ENCODE results near the gene HKDC1.

The HKDC1 gene

DNA sequence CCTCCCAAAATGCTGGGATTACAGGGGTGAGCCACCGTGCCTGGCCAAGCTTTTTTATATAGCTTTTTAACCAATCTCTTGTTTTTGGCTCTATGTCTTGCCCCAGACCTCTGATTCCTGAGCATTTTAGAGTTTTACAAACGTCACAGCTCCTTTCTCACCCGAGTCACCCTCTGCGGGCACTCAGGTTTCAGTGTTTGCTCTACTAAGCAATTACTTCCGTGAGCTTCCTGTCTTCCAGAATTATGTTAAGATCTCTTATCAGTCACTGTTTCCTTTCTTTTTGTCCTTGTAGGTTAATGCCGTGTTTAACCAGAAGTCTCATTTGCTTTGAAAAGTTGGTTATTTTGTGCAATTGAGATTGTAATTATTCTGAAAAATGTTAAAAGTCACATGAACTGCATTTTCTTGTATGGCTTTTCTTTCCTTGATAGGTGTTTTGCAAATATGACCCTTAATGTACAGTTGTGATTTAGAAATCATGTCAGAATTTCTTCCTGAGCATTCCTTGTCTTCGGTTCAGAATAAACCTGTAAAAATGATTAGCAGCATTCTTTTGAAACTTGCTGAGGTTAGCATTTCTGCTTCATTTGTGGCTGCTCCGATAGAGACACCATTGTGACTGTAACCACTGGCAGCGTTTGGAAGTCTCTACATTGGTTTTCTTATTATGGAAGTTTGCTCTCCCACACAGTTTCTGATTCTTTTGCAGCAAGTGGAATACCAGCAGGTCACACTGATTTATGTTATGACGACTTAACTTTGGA is 4.5 kb upstream of the HKDC1 start:
- DNase-seq = peak in 1 of 5 donors; percentile 79

DNA sequence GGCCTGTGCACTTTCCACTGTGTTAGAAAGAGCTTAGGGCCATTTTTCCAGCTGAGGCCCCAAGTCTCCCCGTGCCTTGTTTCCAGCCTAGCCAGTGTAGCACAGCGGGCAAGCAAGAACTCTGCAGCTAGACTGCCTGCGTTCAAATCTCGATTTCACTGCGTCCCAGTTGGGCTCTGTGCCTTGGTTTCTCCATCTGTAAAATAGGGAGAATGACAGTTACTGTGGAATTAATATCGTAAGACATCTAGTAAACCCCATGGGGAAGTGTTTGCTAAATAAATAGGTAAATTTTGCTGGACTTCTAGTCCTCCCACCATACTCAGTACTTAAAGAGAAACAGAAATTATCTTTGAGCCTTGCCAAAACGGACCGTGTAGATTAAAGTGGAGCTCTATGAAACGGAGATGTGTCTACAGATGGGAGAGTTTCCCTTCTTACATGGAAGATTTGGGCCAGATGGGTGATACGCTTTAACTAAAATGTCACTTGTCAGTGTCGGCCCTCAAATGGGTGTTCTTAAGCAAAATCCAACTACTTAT is 3.5 kb upstream of the HKDC1 start:
- DNase-seq = no peak

DNA sequence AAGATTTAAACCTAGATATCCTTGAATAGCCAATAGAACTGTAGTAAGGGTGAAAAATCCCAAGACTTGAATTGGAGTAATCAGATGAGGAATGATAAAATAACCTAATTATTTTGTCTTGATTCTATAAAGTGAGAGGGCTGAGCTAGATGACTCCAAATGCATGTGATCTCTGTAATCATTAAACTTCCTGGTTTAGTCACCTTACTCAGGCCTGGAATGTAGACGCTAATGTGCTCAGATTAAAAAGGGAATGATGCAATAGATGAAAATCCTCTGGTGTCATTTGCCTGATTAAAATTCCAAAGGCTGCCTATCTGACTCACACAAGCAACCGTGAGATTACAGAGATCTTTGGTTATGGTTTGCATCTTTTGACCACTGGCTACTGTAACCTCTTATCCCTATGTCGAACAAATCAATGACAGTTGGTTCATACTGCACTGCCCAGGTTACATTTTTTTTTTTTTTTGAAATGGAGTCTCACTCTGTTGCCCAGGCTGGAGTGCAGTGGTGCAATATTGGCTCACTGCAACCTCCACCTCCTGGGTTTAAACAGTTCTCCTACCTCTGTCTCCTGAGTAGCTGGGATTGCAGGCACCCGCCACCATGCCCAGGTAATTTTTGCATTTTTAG is 2.9 kb upstream of the HKDC1 start:
- no peak for DNase-seq

DNA sequence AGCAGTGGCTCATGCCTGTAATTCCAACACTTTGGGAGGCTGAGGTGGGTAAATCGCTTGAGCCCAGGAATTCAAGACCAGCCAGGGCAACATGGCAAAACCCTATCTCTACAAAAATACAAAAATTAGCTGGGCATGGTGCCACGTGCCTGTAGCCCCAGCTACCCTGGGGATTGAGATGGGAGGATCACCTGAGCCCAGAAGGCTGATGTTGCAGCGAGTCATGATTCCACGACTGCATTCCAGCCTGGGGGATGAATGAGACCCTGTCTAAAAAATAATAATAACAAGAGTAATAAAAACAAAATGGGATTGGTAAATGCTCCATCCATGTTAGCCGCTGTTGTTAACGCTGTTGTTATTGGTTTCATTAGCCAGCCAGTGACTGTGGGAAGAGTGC is 1.3 kb upstream of the HKDC1 start:
- DNase-seq = no peak

DNA sequence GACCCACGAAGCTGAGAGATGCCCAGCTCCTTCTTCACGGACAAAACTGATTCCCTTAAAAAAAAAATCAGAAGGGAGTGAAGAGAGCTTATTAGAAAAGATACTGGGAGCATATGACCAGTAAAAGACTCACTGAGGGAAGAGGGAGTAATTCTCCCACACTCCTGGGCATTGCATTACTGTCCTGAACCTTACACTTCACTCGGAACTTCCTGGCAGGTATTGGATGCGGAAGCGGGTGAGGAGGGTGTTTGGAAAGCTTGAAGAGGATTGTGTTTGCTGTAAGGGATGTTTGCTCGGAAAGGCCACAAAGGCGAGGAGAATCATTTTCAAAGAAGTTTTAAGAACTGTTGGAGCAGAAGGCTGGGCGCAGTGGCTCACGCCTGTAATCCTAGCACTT is 375 bp downstream of the HKDC1 start:
- DNase-seq = no peak

DNA sequence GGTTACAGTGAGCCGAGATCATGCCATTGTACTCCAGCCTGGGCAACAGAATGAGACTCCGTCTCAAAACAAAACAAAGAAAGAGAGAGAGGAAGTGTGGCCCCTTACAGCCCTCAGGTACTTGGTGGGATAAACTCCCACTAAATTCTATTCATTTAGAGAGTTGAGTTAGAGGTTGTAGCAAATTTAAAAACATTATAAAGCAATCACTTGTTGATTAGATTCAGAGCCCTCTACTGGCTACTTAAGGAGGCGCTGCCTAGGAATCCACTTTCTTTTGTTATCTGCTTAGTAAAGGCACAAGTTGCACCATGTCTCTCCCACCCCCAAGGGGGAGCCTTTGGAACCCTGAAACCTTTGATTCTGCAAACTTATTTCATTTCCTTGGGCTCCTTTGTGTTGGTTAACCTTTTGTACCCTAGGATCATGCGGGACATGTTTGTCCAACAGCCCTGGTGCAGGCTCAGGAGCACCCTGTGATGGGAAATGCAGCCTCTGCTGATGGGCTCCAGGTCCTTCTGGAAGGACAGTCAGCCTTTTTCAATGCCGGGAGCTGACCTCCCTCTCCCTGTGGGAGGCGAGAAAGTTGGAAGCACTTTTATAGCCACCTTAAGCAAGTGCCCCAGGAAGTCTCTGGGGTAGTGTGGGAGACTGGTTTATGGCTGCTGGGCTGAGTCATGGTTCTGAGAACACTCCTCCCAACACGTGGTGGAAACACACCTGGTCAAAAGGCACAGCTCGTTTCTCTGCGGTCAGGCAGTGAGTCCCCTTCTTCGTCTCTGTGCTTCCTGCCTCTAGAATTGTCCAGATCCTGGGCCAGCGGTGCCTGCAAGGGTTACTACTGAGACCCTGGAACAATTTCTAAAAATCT is 2.3 kb downstream of the HKDC1 start:
- peak in 4 of 5 donors; percentile 30 to 92 (median 38) for DNase-seq

DNA sequence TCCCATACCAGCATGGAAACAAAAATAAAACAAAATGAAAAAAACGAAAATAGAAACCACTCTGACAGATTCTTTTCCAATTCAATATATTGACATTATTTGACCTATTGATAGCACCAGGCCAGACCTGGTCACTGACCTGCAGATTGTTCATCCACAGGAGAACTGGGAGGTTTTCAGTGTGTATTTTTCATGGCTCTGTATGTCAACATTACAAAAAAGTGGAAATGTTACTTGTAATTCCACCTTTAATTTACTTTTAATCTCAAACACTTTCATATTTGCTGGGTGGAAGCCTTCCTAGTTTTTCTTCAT is 2.9 kb downstream of the HKDC1 start:
- DNase-seq = no peak

DNA sequence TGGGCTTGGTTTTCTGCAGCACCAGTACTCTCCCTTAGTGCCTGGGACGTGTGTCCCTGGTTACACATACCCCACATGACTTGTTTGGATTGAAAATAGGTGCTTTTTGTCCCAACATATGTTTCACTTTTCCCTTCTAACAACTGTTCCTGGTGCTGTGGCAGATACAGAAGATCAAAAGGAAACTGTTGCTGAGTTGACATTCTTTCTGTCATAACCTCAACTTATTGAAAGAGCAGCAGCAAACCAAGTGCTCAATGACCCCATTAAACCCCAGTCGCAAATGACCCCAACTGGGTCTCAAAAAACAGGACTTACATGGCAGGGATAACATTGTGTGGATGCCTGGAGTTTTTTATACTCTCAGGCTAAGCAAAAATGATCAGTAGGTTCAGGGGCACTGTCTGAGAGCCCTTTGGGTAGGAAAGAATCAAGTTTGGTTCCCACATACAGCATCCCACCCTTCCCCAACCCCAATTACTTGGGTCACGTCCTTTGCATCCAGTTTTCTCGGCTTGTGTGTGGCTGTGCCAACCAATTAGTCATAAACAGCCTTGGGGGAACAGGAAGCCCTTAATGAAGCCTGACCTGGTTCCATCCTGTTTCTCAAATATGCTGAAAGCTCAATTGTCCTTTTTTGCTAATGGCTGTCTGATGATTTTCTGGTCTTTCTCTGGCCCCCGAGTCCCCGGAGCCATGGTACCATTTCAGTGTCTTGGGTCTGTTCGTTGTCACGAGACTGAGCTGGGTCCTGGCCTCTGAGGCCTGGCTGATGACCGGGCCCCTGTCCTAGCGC is 4.9 kb downstream of the HKDC1 start:
- DNase-seq = peak in 1 of 5 donors; percentile 32

DNA sequence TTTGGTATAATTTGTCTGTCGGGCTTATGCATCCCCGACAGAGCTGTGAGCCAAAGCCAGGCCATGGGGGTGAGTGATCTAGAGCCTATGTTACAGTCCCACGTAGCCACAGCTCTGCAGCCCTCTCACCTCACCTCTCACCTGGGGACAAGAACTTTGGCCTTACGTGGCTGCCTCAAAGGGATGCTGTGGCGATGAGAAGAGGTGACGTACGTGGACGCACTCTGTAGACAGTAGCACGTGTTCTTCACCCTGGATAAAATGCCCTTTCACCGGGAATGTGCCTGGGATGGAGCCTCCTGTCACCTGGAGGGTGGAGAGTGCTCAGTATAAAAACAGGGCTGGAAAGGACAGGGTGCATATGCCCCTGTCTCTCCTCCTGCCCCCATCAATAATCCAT is 5.5 kb downstream of the HKDC1 start:
- no peak for DNase-seq

DNA sequence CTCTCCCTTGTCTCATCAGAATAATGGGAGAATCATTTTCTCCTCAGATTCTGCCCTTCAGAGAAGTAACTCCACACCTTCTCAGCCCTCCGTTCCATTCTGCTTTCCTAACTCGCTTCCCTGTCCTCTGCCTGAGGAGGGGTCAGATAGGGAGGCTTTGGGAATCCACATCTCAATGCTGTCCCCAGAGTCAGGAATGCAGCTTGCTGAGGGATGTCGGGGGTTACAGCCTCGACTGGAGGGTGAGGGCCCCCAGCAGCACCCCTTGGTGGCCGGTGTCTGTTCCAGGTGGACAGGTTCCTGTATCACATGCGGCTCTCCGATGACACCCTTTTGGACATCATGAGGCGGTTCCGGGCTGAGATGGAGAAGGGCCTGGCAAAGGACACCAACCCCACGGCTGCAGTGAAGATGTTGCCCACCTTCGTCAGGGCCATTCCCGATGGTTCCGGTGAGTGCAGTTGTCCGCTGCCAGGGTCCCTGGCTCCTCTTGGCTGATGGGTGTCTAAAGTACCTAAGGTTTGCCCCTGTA is 6.9 kb downstream of the HKDC1 start:
- no peak for DNase-seq

DNA sequence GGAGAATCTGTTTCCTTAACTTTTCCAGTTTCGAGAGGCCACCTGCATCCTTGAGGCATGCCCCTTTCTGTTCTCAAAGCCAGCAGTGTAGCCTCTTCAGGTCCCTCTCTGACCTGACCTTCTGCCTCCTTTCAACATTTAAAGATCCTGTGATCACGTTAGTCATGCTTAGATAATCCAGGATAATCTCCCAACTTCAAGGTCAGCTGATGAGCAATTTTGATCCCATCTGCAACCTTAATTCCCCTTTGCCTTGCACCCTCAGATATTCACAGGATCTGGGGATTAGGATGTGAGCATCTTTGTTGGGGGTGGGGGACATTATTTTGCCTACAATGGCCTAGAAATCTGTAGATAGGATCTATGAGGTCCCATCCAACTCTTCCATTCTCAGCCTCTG is 8.0 kb downstream of the HKDC1 start:
- no peak for DNase-seq

DNA sequence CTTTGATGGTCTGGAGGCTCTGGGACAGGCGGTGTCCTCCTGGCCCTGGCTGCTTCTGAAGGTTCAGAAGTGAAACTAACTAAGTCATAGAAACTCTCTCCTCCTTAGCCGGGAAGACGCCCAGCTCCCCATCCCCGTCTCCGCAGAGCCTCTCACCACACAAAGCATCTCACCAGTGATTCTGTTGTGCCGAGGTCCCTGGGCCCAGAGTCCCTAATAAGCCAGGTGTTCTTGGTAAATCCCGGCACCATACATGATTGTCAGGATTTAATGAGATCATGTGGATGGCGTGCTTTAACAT is 9.4 kb downstream of the HKDC1 start:
- DNase-seq = no peak

DNA sequence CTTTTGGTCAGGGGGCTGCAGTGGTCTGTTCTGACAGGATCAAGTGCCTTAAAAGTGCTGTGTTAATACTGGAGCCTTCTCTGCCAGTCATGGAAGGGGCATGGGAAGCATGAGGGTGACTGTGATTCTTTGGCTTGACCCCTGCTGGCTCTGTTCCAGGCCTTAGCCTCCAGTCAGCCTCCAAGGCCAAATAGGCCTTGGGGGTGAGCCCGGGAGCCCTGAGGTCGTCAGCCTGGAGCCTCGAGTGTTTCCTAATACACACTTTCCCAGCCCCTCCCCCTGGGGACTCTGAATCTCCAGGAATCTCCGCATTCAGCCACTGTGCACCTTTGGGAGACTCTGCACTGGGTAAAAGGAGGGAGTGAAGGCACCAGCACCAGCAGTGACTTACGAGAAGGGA is 10.0 kb downstream of the HKDC1 start:
- no peak for DNase-seq

DNA sequence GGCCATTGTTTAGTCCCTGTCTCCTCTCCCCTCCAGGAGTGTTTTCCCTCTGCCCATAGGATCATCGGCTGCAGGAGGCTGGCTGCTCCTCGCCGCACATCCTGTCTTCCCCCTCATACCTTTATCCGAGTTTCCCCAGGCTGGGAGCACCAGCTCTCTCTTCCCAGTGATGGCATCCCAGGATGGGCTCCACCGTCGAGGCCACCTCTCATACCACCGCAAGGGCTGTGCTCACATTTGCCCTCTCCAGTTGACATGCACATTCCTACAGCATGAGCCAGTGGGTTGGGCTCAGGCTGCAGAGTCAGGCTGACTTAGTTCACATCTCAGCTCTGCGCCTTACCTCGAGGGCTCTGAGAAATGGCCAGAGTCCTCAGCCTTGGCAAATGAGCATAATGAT is 12.1 kb downstream of the HKDC1 start:
- no peak for DNase-seq

DNA sequence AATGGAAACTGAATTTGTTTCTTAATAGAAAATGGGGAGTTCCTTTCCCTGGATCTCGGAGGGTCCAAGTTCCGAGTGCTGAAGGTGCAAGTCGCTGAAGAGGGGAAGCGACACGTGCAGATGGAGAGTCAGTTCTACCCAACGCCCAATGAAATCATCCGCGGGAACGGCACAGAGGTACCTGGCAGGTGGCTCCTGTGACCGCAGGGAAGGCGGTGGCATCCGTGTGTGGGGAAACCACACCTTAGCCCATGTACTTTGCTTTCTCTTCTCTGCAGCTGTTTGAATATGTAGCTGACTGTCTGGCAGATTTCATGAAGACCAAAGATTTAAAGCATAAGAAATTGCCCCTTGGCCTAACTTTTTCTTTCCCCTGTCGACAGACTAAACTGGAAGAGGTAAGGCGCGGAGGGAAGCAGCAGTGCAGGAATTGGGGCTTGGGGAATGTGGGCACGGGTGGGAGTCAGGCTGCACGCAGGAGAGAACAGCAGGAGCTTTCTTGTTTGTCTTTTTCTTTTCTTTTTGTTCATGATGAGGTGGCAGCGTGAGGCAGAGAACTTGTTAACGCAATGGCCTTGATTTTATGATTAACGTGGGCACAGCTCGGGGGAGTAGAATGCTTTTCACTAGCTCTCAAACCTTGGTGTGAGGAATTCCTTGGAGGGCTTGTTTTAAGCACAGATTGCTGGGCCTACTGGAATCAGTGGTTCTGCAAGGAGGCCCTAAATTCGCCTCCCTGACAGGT is 12.8 kb downstream of the HKDC1 start:
- DNase-seq = peak in 3 of 5 donors; percentile 24 to 38 (median 30)

DNA sequence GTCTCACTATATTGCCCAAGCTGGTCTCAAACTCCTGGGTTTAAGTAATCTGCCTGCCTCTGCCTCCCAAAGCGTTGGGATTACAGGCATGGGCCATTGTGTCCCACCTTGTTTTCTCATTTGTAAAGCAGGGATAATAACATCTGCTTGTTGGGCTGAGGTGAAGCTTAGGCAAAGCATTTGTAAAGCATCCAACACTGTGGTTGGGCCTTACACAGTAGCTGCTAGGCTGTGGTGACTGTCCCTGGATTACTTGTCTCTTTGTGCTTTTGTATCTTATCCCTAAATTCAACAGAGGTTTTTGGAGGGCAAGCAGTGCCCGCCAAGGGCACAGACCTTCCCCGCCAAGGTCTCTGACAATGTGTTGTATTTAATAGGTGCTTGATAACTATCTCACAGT is 14.3 kb downstream of the HKDC1 start:
- no peak for DNase-seq

DNA sequence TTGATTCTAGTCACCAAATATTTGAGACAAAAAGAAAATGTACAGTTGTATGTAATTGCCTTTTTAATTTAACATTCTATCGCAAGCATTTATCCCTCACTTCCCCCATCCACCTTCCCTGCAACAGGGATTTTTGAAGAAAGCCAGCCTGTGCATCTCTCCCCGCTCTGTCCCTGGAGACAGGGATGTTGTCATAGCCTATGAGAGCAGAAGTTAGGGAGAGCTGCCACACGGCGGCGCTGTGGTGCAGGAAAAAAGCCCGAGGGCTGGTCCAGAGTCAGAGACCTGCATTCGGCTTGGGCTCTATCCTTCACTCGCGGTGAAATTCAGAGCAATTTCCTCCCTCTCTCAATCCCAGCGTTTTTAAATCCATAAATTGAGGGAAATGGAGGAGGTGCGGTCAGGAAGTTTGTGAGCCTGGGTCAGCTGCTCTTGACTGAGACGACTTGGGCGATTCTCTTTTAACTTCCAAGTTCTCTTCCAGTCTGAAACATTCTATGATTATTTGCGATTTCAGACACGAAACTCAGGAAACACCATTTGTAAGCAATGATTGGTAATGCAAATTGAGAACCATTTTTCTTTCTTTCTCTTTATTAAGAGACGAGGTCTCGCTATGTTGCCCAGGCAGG is 17.5 kb downstream of the HKDC1 start:
- DNase-seq = peak; percentile 56 to 82 (median 75)

DNA sequence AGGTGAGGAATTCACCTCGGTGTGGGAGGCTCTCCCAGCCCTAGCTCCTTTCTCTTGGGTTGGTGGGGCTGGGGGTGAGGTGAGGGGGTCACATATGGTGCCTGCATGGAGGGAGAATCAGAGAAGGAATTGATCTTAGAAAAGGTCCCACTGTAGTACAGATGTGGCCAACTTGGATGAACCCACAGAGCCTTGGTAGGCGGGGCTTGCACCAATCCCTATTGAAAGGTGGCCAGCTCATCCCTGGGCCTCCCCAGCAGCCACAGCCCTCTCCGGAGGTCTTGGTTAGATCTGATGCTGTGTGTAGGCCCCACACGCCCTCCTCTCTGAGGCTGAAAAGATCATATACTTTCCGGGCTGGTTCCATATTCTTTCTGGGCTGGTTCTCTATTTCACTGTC is 19.0 kb downstream of the HKDC1 start:
- no peak for DNase-seq

DNA sequence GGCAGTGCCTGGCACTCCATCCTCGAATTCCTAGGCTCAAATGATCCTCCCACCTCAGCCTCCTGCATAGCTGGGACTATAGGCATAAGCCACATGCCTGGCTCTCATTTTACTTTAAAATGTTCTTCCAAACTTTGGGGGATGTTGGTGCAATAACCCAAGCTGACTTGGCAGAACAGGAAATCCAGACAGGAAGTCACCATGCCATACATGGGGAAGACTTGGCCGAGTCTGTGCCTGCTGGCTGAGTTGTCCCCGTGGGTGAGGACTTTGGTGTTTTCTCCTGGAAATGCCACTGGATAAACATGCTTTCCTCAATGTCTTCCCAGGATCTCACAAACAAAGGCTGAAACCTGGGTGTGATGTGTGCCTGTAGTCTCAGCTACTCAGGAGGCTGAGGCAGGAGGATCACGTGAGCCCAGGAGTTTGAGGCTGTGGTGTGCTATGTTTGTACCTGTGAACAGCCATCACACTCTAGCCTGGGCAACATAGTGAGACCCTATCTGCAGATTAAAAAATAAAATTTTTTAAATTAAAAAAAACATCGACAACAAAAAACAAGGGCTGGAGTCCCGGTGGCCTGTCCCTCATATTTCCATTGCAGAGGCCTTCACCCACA is 19.8 kb downstream of the HKDC1 start:
- DNase-seq = no peak

DNA sequence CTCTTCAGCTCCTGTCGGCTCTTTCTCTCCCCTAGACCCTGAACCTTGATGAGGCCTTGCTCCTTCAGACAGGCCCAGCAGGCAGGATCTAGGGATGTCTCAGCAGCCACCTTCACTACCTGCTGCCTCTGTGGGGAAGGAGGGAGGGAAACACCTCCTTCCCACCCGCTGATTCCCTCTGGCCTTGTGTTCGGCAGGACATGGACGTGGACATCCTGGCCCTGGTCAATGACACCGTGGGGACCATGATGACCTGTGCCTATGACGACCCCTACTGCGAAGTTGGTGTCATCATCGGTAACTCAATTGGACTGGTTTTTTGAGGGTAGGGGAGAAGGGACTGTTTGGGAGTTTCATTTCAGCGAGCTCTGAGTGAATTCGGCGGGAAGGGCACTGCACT is 20.3 kb downstream of the HKDC1 start:
- DNase-seq = no peak

DNA sequence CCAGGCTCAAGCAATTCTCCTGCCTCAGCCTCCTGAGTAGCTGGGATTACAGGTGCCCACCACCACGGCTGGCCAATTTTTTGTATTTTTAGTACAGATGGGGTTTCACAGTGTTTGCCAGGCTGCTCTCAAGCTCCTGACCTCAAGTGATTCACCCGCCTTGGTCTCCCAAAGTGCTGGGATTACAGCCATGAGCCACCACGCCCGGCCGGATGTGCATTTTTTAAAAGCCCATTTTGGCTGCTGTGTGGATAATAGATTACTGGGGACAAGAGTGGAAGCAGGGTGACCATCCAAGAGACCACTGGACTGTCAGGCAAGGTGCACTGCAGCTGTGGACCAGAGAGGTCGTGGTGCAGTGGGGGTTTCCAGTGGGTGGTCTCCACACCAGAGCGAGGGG is 21.4 kb downstream of the HKDC1 start:
- DNase-seq = no peak

All from T-helper 1 cell (primary cell).